Measurements from ENCODE around the gene MYO3B.
A peak's percentile ranks its signal among the peaks of the same experiment; 100 is the strongest.
"Not testable (repeated sequence)": the region's sequence is repeated elsewhere in the genome, so short reads cannot be mapped to it uniquely, and the experiment has no call there.

The MYO3B gene

GRCh38 chr2:170660409-170660808 lies 482.5 kb downstream of the MYO3B start:
- H3K4me3 ChIP-seq (ENCODE audit: low read length), result no peak overlapping the region
- TF ChIP-seq CTCF (conservative IDR thresholded peaks at IDR 0.05; ENCODE audit: low read depth, low read length), result no peak
- DNase-seq (ENCODE audit: low read depth), result peak; percentile 27

GRCh38 chr2:170665743-170666142 lies 487.8 kb downstream of the MYO3B start:
- DNase-seq (ENCODE audit: low read depth), result no peak
- no peak for TF ChIP-seq CTCF (conservative IDR thresholded peaks at IDR 0.05; ENCODE audit: low read depth, low read length)
- no peak overlapping the region for H3K4me3 ChIP-seq (ENCODE audit: low read length)

GRCh38 chr2:170669909-170670308 lies 492.0 kb downstream of the MYO3B start:
- no peak for DNase-seq (ENCODE audit: low read depth)
- TF ChIP-seq CTCF (conservative IDR thresholded peaks at IDR 0.05; ENCODE audit: low read depth, low read length), result no peak
- no peak overlapping the region for H3K4me3 ChIP-seq (ENCODE audit: low read length)

- H3K4me3 ChIP-seq (ENCODE audit: low read length), result no peak overlapping the region
- TF ChIP-seq CTCF (conservative IDR thresholded peaks at IDR 0.05; ENCODE audit: low read depth, low read length), result no peak
- DNase-seq (ENCODE audit: low read depth), result no peak
These were observed 492.7 kb downstream of the MYO3B start for GRCh38 chr2:170670651-170671050.

GRCh38 chr2:170671079-170671478 lies 493.1 kb downstream of the MYO3B start:
- TF ChIP-seq CTCF (conservative IDR thresholded peaks at IDR 0.05; ENCODE audit: low read depth, low read length), result no peak
- DNase-seq (ENCODE audit: low read depth), result no peak
- no peak overlapping the region for H3K4me3 ChIP-seq (ENCODE audit: low read length)

GRCh38 chr2:170674282-170674681 lies 496.3 kb downstream of the MYO3B start:
- H3K4me3 ChIP-seq (ENCODE audit: low read length); DNase-seq (ENCODE audit: low read depth): not testable (repeated sequence)

GRCh38 chr2:170675701-170676100 lies 497.8 kb downstream of the MYO3B start:
- TF ChIP-seq CTCF (conservative IDR thresholded peaks at IDR 0.05; ENCODE audit: low read depth, low read length), result no peak
- no peak overlapping the region for H3K4me3 ChIP-seq (ENCODE audit: low read length)
- no peak for DNase-seq (ENCODE audit: low read depth)

- no peak overlapping the region for H3K4me3 ChIP-seq (ENCODE audit: low read length)
These were observed 501.7 kb downstream of the MYO3B start for GRCh38 chr2:170679607-170680079.

More at GRCh38 chr2:170679607-170680079, 501.7 kb downstream of the MYO3B start:
- no peak for DNase-seq (ENCODE audit: low read depth)
- TF ChIP-seq CTCF (conservative IDR thresholded peaks at IDR 0.05; ENCODE audit: low read depth, low read length), result no peak

Data from retinal pigment epithelial cell (primary cell).